RWPE1 (cell line): ENCODE results near the gene SBK2.

Source experiments
- CTCF ChIA-PET: fragments of 350-600 bp; sonication (Branson Sonifier 250); formaldehyde crosslinking; extraction: SDS; loops from one replicate; lab custom pipeline; 2021; lab: Yijun Ruan, JAX
- POLR2A ChIA-PET: fragments of 400-600 bp; formaldehyde crosslinking; extraction: SDS; loops from one replicate; lab custom pipeline; 2020; ENCODE audit warnings: antibody characterized with exemption; ENCODE audit not compliant: low non-redundant PET; lab: Yijun Ruan, JAX
- DNase-seq: peaks from one replicate; pipeline ENCODE4 v3.0.0; 2012; ENCODE audit warnings: low spot score
- H3K27ac ChIP-seq: fragments of 450-650 bp; 2 replicates; pipeline ENCODE4 v1.5.1; 2017
- TF ChIP-seq, protein P1 (sequence below): fragments of 450-650 bp; conservative IDR thresholded peaks from 2 replicates; pipeline ENCODE4 v1.5.1; 2017; ENCODE audit warnings: low read depth, mild to moderate bottlenecking

SBK2 gene

DNA sequence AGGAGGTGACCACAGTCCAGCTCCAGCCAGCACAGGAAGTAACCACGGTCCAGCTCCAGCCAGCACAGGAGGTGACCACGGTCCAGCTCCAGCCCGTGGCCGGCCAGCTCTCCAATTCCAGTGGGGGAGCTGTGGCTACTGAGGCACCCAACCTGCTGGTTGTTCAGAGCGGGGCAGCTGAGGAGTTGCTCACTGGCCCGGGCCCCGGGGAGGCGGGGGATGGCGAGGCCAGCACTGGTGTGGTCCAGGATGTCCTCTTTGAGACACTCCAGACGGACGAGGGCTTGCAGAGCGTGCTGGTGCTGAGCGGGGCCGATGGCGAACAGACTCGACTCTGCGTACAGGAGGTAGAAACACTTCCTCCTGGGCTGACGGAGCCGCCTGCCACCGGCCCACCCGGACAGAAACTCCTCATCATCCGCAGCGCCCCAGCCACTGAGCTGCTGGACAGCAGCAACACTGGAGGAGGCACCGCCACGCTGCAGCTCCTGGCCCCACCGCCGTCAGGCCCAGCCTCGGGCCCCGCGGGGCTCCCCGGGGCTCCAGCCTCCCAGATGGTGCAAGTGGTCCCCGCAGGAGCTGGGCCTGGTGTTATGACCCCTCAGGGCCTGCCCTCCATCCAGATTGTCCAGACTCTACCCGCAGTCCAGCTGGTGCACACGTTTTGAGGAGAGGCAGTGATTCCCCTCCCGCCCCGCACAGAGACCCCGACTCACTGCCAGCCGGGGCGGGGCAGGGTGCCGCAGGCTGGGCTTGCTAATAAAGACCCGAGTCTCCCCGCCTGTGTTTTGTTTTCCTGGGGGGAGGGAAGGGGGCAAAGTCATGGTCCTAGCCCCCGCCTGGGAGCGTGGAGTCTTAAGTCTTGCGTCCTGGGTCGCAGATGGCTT lies 53.0 kb downstream of the SBK2 start:
- TF ChIP-seq, protein P1, sequence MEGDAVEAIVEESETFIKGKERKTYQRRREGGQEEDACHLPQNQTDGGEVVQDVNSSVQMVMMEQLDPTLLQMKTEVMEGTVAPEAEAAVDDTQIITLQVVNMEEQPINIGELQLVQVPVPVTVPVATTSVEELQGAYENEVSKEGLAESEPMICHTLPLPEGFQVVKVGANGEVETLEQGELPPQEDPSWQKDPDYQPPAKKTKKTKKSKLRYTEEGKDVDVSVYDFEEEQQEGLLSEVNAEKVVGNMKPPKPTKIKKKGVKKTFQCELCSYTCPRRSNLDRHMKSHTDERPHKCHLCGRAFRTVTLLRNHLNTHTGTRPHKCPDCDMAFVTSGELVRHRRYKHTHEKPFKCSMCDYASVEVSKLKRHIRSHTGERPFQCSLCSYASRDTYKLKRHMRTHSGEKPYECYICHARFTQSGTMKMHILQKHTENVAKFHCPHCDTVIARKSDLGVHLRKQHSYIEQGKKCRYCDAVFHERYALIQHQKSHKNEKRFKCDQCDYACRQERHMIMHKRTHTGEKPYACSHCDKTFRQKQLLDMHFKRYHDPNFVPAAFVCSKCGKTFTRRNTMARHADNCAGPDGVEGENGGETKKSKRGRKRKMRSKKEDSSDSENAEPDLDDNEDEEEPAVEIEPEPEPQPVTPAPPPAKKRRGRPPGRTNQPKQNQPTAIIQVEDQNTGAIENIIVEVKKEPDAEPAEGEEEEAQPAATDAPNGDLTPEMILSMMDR, result no peak
- peak overlapping the region; percentile 99 for H3K27ac ChIP-seq
- POLR2A ChIA-PET, result interaction anchor here (0.6 to 0.8 kb wide), 2 partner anchors 7 to 153 kb away, joined by 4 read pairs; no protein-coding TSS in a partner anchor
- DNase-seq, result no peak
- CTCF ChIA-PET, result interaction anchor here (2.7 kb wide), 1 partner anchor 16 kb away, joined by 10 read pairs; no protein-coding TSS in a partner anchor

DNA sequence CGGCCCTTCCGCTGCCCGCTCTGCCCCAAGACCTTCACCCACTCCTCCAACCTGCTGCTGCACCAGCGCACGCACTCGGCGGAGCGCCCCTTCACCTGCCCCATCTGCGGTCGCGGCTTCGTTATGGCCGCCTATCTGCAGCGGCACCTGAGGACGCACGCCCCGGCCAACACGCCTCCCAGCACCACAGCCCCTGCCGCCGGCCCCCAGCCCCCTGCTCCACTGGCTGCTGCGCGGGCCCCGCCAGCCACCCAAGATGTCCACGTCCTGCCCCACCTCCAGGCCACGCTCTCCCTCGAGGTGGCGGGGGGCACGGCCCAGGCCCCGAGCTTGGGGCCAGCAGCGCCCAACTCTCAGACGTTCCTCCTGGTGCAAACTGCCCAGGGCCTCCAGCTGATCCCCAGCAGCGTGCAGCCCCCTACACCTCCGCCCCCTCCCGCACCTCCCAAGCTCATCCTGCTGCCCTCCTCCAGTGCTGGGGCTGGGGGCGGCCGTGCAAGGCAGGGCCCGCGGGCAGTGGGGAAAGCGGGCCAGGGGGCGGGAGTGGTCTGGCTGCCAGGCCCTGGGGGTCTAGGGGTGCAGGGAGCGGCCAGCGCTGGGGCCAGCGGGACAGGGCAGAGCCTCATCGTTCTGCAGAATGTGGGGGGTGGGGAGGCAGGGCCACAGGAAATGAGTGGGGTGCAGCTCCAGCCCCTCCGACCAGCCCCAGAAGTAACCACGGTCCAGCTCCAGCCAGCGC lies 53.8 kb downstream of the SBK2 start:
- CTCF ChIA-PET, result interaction anchor here (2.7 kb wide), 1 partner anchor 15 kb away, joined by 10 read pairs; no protein-coding TSS in a partner anchor
- TF ChIP-seq, protein P1, result no peak
- DNase-seq, result no peak
- POLR2A ChIA-PET, result no interaction called here
- H3K27ac ChIP-seq, result peak overlapping the region; percentile 99

DNA sequence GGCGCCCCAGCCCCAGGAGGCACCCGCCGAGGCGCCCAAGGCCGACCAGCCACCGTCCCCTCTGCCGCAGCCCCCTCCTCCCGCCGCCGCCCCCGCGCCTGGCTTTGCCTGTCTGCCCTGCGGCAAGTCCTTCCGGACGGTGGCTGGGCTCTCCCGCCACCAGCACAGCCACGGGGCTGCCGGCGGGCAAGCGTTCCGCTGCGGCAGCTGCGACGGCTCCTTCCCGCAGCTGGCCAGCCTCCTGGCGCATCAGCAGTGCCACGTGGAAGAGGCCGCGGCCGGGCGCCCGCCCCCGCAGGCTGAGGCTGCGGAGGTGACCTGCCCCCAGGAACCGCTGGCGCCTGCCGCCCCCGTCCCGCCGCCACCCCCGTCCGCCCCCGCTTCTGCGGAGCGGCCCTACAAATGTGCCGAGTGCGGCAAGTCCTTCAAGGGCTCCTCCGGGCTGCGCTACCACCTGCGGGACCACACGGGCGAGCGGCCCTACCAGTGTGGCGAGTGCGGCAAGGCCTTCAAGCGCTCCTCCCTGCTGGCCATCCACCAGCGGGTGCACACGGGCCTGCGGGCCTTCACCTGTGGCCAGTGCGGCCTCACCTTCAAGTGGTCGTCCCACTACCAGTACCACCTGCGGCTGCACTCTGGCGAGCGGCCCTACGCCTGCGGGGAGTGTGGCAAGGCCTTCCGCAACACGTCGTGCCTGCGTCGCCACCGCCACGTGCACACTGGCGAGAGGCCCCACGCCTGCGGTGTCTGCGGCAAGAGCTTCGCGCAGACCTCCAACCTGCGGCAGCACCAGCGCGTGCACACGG lies 54.6 kb downstream of the SBK2 start:
- ChIA-PET CTCF (interaction anchor here (0.5 kb wide), 1 partner anchor 149 kb away, joined by 3 read pairs; no protein-coding TSS in a partner anchor), POLR2A (no interaction called here)
- no peak overlapping the region for H3K27ac ChIP-seq
- TF ChIP-seq, protein P1, result no peak
- no peak for DNase-seq

DNA sequence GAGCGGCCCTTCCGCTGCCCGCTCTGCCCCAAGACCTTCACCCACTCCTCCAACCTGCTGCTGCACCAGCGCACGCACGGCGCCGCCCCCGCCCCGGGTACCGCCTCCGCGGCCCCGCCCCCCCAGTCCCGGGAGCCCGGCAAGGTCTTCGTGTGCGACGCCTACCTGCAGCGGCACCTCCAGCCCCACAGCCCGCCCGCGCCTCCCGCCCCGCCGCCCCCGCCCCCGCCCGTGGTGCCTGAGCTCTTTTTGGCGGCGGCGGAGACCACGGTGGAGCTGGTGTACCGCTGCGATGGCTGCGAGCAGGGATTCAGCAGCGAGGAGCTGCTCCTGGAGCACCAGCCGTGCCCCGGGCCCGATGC lies 55.2 kb downstream of the SBK2 start:
- H3K27ac ChIP-seq, result no peak overlapping the region
- TF ChIP-seq, protein P1, result no peak
- POLR2A ChIA-PET, result no interaction called here
- no peak for DNase-seq
- CTCF ChIA-PET, result interaction anchor here (0.5 kb wide), 1 partner anchor 150 kb away, joined by 3 read pairs; no protein-coding TSS in a partner anchor

DNA sequence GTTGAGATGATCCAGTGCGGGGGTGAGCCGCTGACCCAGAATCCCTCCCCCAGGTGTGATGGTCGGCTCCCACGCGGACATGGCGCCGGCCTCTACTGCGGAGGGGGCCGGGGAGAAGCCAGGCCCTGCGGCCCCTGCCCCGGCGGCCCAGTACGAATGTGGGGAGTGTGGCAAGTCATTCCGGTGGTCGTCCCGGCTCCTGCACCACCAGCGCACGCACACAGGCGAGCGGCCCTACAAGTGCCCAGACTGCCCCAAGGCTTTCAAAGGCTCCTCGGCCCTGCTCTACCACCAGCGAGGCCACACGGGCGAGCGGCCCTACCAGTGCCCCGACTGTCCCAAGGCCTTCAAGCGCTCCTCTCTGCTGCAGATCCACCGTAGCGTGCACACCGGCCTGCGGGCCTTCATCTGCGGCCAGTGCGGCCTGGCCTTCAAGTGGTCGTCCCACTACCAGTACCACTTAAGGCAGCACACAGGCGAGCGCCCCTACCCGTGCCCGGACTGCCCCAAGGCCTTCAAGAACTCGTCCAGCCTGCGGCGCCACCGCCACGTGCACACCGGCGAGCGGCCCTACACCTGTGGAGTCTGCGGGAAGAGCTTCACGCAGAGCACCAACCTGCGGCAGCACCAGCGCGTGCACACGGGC lies 55.7 kb downstream of the SBK2 start:
- TF ChIP-seq, protein P1, result no peak
- no peak for DNase-seq
- peak overlapping the region; percentile 91 for H3K27ac ChIP-seq
- ChIA-PET POLR2A (no interaction called here), CTCF (no interaction called here)
